Natural killer cell (primary cell): ENCODE results near the gene CASK. TPM values are rescaled to one million over a fixed set of nuclear protein-coding genes. Genes with fewer than 3 reads are reported as not detected.

Experiments used
- ATAC-seq, 3 donors: fragments of 150-1000 bp in 2 of 3; fragments of 200-7000 bp in 1 of 3; cut with Tn5 transposase; 1 replicate in 1 of 3; 2 replicates in 2 of 3; pipeline ENCODE4 v1.10.0; 2021; ENCODE audit warnings: mild to moderate bottlenecking in 2 of 3, moderate library complexity in 2 of 3
- DNase-seq, 2 donors: peaks; one replicate each; pipeline versions ENCODE4 v3.0.0 to v3.0.0-alpha.2; 2013 to 2021; ENCODE audit warnings: mixed read lengths in 1 of 2
- H3K27ac ChIP-seq: one replicate; pipeline ENCODE4 v1.5.1; 2013; ENCODE audit warnings: mild to moderate bottlenecking, low read length
- H3K27me3 ChIP-seq: one replicate; pipeline ENCODE4 v1.6.1; 2013; ENCODE audit warnings: low read length; ENCODE audit not compliant: control insufficient read depth, insufficient read depth
- H3K36me3 ChIP-seq: one replicate; pipeline ENCODE4 v1.6.1; 2013; ENCODE audit warnings: low read length; ENCODE audit not compliant: control insufficient read depth, insufficient read depth
- H3K4me1 ChIP-seq: one replicate; pipeline ENCODE4 v1.6.1; 2013; ENCODE audit warnings: low read length; ENCODE audit not compliant: control insufficient read depth, insufficient read depth
- H3K4me3 ChIP-seq: one replicate; pipeline ENCODE4 v1.5.1; 2013; ENCODE audit warnings: low read length
- H3K9me3 ChIP-seq: one replicate; pipeline ENCODE4 v1.6.1; 2013; ENCODE audit warnings: low read length; ENCODE audit not compliant: control insufficient read depth, insufficient read depth
- H3K27ac Mint-ChIP-seq, 2 donors: one replicate each; pipeline ENCODE4 v1.8.0; 2022; ENCODE audit warnings: mild to moderate bottlenecking in 2 of 2, mixed read lengths in 2 of 2, moderate library complexity in 1 of 2
- H3K27me3 Mint-ChIP-seq, 2 donors: one replicate each; pipeline ENCODE4 v1.8.0; 2022; ENCODE audit warnings: low read depth in 2 of 2, mixed read lengths in 2 of 2
- H3K36me3 Mint-ChIP-seq: one replicate; pipeline ENCODE4 v1.8.0; 2022; ENCODE audit warnings: mixed read lengths
- H3K4me1 Mint-ChIP-seq, 2 donors: one replicate each; pipeline ENCODE4 v1.8.0; 2022; ENCODE audit warnings: mixed read lengths in 2 of 2
- H3K4me3 Mint-ChIP-seq: one replicate; pipeline ENCODE4 v1.8.0; 2022; ENCODE audit warnings: mild to moderate bottlenecking, moderate library complexity, mixed read lengths
- H3K9me3 Mint-ChIP-seq, 2 donors: one replicate each; pipeline ENCODE4 v1.8.0; 2022; ENCODE audit warnings: mixed read lengths in 2 of 2
- WGBS: methylation state at CpG from one replicate; pipeline ENCODE4 v1.1.7; 2013; ENCODE audit warnings: missing lambda C conversion rate; ENCODE audit not compliant: insufficient coverage; 5-methylcytosine and 5-hydroxymethylcytosine counted together
- intact Hi-C: fragments of 100-400 bp; cut with micrococcal nuclease; formaldehyde crosslinking; loops from one replicate; pipeline ENCODE4 v1.14.2; 2022
- total RNA-seq, 4 donors: library from RNA; stranded (reverse); fragments of 120-200 nt in 1 of 4; gene quantifications; one replicate each; pipeline versions ENCODE4 v1.2.3 to v1.2.4, GENCODE V29; 2013 to 2022
- TF ChIP-seq, protein P1 (sequence below): fragments of 200-600 bp; IDR thresholded peaks from one replicate; pipeline ENCODE4 v1.8.0; 2022; ENCODE audit warnings: antibody characterized with exemption

The CASK gene
- total RNA-seq, 3 donors from 2014 or later (not counting 1 experiment from before 2014, with no cell fraction given) = 23.5 to 27.9 (median 25.6) TPM

DNA sequence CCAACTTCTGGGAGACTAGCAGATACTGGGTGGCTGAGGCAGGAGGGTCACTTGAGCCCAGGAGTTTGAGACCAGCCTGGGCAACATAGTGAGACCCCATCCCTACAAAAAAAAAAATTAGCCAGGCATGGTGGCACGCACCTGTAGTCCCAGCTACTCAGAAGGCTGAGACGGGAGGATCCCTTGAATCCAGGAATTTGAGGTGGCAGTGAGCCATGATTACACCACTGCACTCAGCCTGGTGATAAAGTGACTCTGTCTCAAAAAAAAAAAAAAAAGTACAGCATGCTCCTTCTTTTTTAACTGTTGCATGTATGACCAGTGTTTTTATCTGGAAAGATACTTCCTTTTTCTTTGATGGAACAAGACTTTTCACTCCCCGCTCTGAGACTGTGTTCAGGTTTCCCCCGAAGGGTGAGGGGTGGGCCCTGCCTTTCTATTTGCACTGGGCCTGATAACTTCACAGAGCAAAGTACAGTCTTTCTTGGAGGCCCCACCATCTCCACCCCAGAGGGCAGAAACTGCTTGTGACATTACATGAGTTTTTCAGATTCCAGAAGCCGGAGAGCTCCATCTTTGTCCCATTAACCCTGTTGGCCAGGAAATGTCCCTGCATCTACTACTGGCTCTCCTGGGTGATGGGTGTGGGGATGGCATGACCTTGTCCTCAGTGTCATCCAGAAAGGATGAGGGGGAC lies 441.1 kb downstream of the CASK start:
- Histone ChIP-seq H3K4me1 (no peaks in the 10 kb centered on the region), H3K27ac (no peak overlapping the region), H3K36me3 (no peaks in the 10 kb centered on the region), H3K9me3 (no peaks in the 10 kb centered on the region), H3K27me3 (no peaks in the 10 kb centered on the region), H3K4me3 (no peak overlapping the region)
- Mint-ChIP-seq H3K27me3 (no peaks in the 10 kb centered on the region), H3K27ac (no peak overlapping the region), H3K36me3 (no peaks in the 10 kb centered on the region), H3K4me3 (no peak overlapping the region), H3K4me1 (no peaks in the 10 kb centered on the region), H3K9me3 (no peaks in the 10 kb centered on the region)
- TF ChIP-seq, protein P1, sequence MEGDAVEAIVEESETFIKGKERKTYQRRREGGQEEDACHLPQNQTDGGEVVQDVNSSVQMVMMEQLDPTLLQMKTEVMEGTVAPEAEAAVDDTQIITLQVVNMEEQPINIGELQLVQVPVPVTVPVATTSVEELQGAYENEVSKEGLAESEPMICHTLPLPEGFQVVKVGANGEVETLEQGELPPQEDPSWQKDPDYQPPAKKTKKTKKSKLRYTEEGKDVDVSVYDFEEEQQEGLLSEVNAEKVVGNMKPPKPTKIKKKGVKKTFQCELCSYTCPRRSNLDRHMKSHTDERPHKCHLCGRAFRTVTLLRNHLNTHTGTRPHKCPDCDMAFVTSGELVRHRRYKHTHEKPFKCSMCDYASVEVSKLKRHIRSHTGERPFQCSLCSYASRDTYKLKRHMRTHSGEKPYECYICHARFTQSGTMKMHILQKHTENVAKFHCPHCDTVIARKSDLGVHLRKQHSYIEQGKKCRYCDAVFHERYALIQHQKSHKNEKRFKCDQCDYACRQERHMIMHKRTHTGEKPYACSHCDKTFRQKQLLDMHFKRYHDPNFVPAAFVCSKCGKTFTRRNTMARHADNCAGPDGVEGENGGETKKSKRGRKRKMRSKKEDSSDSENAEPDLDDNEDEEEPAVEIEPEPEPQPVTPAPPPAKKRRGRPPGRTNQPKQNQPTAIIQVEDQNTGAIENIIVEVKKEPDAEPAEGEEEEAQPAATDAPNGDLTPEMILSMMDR = no peak
- DNase-seq = no peak
- intact Hi-C loops = no loop called here
- 98% methylated on average over 5 of the region's 5 CpGs for WGBS
- ATAC-seq = no peak

DNA sequence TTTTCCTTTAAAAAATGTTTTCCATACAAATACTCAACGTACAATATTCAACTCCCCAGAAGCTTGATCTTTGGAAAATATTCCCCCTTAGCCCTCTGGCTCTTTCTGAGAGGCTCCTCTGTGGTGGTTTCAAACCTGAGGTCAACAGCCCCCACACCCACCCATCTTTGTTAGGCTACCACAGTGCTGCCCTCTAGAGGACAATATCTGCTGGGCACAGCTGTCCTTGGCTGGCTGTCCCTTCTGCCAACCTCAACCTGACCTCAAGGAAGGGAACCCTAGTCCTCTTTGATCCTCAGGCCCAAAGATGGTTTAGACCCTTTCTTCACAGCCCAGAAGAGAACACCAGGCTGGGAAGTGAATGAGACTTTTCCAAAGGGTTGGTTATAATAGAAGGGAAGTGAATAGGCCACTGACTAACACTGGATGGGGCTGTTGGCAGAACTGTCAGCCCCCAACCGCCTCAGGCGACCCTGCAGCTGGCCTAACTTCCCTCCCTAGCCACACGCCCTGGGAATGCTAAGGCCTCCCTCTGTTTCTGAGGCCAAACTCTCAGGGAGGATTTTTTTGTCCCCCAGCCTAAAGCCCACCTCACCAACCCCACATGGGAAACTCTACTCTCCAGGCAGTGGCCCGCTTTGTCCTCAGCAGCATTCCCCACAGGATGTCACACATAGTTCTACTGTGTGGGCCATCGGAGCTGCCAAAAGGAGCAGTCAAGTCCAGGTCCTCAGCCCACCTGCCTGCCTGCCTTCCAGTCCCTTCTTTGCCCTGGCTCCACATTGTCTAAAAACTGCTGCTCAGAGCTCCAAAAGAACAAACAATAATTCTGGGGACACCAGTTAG lies 441.9 kb downstream of the CASK start:
- H3K9me3 ChIP-seq = no peaks in the 10 kb centered on the region
- intact Hi-C loops = no loop called here

DNA sequence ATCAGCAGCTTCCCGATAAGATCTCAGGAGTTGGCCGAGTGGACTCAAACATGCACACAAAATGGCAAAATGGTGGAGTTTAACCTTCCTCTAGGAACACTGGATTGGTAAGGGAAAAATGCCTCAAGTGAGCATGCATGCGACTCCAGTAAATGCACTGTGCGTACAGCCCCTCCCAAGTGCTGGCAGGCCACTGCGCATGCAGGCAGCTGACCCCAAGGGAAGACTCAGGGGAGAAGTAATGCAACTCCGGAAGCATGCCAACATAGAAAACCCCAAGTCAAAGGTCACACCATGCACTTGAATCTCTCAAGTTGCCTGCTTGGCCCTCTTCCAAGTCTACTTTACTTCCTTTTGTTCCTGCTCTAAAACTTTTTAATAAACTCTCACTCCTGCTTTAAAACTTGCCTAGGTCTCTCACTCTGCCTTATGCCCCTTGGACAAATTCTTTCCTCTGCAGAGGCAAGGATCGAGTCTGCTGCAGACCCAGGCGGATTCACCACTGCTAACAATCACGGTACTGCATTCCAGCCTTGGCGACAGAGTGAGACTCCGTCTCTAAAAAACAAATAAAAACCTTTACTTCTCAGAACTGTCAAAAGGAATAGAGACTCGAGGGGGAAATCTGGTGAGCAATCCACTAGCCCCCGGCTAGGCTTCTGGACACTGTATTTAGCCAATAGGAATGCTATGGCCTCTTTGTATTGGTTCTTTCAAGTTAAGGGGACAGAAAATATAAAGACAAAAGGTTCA lies 442.7 kb downstream of the CASK start:
- H3K4me1 ChIP-seq = no peaks in the 10 kb centered on the region
- TF ChIP-seq, protein P1 = no peak
- ATAC-seq = no peak
- H3K4me3 ChIP-seq = no peak overlapping the region
- Mint-ChIP-seq H3K36me3 (no peaks in the 10 kb centered on the region), H3K9me3 (no peaks in the 10 kb centered on the region), H3K27ac (no peak overlapping the region), H3K27me3 (no peaks in the 10 kb centered on the region), H3K4me1 (no peaks in the 10 kb centered on the region), H3K4me3 (no peak overlapping the region)
- no peaks in the 10 kb centered on the region for H3K36me3 ChIP-seq
- intact Hi-C loops = no loop called here
- no peak for DNase-seq
- 94% methylated on average over 11 of the region's 13 CpGs for WGBS
- H3K27ac ChIP-seq = no peak overlapping the region
- no peaks in the 10 kb centered on the region for H3K27me3 ChIP-seq
- H3K9me3 ChIP-seq = no peaks in the 10 kb centered on the region

More for the DNA sequence above, 441.9 kb downstream of the CASK start:
- TF ChIP-seq, protein P1 = no peak
- Histone ChIP-seq H3K27me3 (no peaks in the 10 kb centered on the region), H3K36me3 (no peaks in the 10 kb centered on the region), H3K27ac (no peak overlapping the region), H3K4me3 (no peak overlapping the region), H3K4me1 (no peaks in the 10 kb centered on the region)
- H3K27me3 Mint-ChIP-seq = no peaks in the 10 kb centered on the region
- H3K36me3 Mint-ChIP-seq = no peaks in the 10 kb centered on the region
- DNase-seq (peak in 1 of 2 donors; percentile 30), ATAC-seq (no peak)
- WGBS = 82% methylated on average over 6 of the region's 6 CpGs
- no peak overlapping the region for H3K27ac Mint-ChIP-seq
- no peak overlapping the region for H3K4me3 Mint-ChIP-seq
- no peaks in the 10 kb centered on the region for H3K9me3 Mint-ChIP-seq
- no peaks in the 10 kb centered on the region for H3K4me1 Mint-ChIP-seq
